Measurements from ENCODE around the gene SGMS1.

The SGMS1 gene

DNA sequence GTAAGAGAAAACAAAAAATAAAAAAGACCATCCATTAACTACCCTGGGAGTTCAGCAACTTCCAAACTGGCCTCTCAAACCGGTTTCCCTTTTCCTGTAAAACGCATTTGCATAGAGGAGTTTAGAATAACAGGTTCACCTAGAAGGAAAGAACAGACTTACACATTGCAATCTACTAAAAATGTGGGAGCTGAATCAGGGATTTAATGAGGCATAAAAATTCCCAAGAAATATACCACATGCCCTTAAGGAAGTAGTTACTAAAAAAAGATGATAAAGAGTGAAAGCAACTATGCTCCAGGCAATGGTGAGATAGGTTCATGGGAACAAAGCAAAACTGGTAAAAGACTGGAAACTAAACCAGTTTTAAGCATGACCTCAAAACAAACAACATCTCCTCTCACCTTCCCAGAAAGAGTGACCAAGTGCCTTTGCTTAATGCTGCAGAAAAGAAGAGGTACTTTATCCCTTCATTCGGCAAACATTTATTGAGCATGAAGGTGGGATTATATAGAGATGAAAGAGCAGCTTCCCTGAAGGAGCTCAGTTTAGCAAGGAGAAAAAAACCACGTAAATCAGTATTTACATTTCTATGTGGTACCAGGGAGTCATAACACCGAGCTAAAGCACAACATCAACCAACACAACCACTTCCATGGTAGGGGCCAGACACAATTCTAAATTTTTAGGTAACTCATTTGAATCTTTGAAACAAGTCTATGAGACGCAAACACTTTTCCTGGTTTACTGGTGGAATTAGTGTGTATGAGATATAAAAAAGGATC, 152.8 kb downstream of the SGMS1 start:
- H3K4me3 ChIP-seq (ENCODE audit: low read depth, low read length), result no peak overlapping the region
- TF ChIP-seq, protein P1, sequence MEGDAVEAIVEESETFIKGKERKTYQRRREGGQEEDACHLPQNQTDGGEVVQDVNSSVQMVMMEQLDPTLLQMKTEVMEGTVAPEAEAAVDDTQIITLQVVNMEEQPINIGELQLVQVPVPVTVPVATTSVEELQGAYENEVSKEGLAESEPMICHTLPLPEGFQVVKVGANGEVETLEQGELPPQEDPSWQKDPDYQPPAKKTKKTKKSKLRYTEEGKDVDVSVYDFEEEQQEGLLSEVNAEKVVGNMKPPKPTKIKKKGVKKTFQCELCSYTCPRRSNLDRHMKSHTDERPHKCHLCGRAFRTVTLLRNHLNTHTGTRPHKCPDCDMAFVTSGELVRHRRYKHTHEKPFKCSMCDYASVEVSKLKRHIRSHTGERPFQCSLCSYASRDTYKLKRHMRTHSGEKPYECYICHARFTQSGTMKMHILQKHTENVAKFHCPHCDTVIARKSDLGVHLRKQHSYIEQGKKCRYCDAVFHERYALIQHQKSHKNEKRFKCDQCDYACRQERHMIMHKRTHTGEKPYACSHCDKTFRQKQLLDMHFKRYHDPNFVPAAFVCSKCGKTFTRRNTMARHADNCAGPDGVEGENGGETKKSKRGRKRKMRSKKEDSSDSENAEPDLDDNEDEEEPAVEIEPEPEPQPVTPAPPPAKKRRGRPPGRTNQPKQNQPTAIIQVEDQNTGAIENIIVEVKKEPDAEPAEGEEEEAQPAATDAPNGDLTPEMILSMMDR (IDR thresholded peaks at IDR 0.05; ENCODE audit: low read depth, low read length), result no peak

DNA sequence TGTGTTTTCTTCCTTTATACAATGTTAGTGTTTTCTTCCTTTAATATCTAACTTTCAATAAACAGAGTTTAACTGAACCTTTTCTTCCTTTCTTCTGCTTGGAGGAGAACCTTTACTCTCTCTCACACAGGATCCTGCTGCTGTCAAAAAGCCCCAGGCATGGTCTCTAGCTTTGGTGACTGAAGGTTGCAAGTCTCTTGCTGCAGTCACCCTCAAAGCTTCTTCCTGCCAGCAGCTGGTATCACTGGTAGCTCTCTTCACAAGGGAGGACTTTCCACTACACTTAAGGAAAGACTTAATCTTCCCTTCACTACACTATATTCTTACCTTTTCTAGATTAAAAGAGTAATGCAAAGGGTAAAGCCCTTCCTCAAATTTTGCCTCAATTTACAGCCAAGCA, 153.4 kb downstream of the SGMS1 start:
- H3K4me3 ChIP-seq (ENCODE audit: low read depth, low read length), result no peak overlapping the region
- TF ChIP-seq, protein P1 (IDR thresholded peaks at IDR 0.05; ENCODE audit: low read depth, low read length), result no peak

DNA sequence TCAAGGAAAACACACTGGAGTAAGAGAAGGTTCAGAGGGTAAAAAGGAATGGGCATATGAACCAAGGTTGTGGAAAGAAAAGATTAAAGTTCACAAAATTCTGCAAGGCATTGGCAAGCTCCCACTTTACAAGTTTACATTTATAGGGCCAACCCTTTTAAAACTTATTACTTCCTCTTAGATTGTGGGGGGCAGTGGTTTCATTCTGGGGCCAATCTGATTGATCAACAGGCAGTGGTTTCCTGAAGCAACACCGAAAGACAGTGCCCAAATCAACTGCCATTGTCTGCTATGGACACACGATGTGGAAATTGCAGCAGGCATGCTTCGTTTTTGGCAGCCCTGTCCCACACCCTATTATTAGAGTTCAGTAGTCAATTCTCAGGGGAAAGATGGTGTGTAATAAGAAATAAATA, 154.0 kb downstream of the SGMS1 start:
- H3K4me3 ChIP-seq (ENCODE audit: low read depth, low read length), result no peak overlapping the region
- TF ChIP-seq, protein P1 (IDR thresholded peaks at IDR 0.05; ENCODE audit: low read depth, low read length), result no peak

DNA sequence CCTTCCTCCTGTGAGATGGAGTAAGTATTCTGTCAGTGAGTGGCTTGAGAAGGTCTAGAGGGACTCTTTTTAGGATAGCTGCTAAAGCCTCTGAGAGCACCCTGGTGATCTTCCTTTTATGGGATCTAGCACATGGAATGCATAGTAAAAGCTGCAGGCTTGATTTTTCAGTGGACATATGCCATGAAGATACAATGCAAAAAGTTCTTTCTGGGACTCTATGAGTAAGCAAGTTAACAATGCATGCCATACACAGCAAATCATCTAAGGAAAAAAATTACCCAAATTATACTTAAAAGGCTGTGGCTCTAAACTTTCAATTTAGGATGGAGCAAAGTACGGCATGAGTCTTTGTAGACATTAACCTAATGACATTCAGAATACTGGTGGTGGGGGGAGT, 154.5 kb downstream of the SGMS1 start:
- TF ChIP-seq, protein P1 (IDR thresholded peaks at IDR 0.05; ENCODE audit: low read depth, low read length), result no peak
- no peak overlapping the region for H3K4me3 ChIP-seq (ENCODE audit: low read depth, low read length)

DNA sequence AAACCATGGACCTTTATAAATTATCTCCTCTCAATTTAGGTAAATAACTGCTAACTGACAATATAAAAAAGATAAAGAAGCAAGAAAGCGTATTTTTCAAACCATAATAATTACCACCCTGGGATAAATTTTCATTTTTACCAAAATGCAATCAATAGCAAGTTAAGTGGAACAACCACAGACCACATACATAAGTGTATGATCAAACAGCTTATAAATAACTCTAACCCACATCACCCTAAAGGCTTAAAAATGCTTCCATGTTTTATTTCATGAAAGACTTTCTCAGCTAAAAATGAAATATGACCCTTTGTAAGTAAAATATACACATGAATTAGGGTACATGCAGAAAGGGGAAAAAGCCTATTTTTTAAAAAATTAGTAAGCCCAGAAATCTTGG, 156.5 kb downstream of the SGMS1 start:
- TF ChIP-seq, protein P1 (IDR thresholded peaks at IDR 0.05; ENCODE audit: low read depth, low read length), result no peak

DNA sequence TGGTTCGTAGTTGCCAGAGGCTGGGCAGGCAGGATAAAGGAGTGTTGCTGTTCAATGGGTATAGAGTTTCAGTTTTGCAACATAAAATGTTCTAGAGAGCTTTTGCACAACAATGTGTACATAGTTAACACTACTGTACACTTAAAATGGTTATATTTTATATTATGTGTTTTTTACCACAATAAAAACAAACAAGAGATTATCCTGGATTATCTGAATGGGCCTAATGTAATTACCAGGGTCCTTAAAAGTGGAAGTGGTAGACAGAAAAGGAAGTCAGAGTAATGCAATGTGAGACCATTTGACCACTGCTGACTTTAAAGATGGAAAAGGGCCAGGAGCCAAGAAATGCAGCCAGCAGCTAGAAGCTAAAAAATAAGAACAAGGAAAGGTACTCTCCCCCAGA, 159.7 kb downstream of the SGMS1 start:
- TF ChIP-seq, protein P1 (IDR thresholded peaks at IDR 0.05; ENCODE audit: low read depth, low read length), result no peak
- H3K4me3 ChIP-seq (ENCODE audit: low read depth, low read length), result no peak overlapping the region

More for the DNA sequence above, 156.5 kb downstream of the SGMS1 start:
- H3K4me3 ChIP-seq (ENCODE audit: low read depth, low read length), result no peak overlapping the region

DNA sequence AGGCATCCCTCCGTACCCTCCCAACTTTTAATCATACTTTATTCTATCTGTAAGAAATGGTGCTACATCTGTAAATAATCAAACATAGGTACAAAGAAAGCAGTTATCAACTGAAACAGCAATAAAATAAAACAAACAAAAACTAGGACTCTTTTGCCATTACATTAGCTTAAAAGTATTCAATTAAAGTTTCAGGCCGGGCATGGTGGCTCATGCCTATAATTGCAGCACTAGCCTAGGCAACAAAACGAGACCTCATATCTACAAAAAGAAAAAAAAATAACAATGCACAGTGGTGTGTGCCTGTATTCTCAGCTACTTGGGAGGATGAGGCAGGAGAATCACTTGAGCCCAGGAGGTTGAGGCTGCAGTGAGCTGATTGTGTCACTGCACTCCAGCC, 161.9 kb downstream of the SGMS1 start:
- H3K4me3 ChIP-seq (ENCODE audit: low read depth, low read length), result no peak overlapping the region
- TF ChIP-seq, protein P1 (IDR thresholded peaks at IDR 0.05; ENCODE audit: low read depth, low read length), result no peak
